HG02763 (cell line): ENCODE data around the gene USP24.
"Not testable (repeated sequence)": the region's sequence is repeated elsewhere in the genome, so short reads cannot be mapped to it uniquely, and the experiment has no call there.

Experiments
- ATAC-seq: cut with Tn5 transposase; IDR thresholded peaks from one replicate; pipeline ENCODE4 v1.9.1; 2021; ENCODE audit warnings: mild to moderate bottlenecking, moderate library complexity; ENCODE audit not compliant: unreplicated experiment

The USP24 gene

DNA sequence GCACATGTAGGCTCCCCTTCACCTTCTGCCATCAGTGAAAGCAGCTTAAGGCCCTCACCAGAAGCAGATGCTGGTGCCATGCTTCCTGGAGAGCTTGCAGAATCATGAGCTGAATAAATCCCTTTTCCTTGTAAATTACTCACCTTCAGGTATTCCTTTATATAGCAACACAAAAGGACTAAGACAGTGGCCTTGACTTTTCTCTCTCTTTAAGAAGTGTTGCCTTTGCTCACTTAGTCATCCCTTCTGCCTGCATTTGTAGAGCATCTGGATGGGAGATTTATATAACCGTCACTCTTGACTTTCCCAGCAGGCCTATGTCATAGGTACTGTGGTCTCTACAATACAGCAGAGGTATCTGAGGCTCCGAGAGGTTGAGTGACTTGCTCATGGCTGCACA is 172.2 kb downstream of the USP24 start:
- no peak for ATAC-seq

DNA sequence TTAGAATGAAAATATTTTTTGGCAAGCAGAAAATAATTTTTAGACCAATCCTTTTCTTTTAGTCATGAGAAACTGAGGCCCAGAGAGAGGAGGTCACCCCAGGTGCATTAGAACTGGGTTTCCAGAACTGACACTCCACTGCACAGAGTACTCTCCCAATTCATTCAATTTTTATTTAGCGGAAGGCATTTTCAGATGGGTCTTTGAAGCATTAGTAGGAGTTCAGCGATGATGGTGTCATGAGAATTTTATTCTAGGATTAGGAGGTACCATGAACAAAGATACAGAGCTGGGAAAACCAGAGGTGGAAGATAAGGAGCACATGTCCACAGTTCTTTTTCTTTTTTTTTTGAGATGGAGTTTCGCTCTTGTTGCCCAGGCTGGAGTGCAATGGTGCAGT is 173.6 kb downstream of the USP24 start:
- ATAC-seq, result no peak

DNA sequence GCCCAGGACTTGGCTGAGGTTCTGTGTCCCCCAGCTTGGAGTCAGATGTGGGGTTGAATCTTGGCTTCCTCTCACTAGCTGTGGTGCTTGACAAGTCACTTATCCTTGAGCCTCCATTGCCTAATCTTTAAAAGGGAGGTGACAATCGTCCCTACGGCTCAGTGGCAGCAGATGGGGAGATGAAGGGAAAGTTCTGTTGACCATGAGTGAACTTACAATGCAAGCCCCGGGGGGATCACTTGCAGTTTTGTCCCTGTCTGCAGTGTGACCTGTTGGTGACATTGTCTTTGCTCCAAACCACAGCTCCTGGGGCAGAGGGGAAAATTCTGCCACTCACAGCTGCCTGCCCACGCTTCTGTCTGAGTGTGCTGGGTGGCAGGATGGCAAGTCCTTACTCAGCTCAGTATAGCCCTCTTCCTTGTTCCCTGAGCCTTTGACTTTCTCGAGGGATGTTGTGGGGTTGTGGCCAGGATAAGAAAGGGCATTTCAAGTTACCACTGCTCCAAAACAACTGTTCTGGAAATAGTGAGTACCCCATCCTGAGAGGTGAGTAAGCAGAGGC is 174.2 kb downstream of the USP24 start:
- ATAC-seq, result no peak

DNA sequence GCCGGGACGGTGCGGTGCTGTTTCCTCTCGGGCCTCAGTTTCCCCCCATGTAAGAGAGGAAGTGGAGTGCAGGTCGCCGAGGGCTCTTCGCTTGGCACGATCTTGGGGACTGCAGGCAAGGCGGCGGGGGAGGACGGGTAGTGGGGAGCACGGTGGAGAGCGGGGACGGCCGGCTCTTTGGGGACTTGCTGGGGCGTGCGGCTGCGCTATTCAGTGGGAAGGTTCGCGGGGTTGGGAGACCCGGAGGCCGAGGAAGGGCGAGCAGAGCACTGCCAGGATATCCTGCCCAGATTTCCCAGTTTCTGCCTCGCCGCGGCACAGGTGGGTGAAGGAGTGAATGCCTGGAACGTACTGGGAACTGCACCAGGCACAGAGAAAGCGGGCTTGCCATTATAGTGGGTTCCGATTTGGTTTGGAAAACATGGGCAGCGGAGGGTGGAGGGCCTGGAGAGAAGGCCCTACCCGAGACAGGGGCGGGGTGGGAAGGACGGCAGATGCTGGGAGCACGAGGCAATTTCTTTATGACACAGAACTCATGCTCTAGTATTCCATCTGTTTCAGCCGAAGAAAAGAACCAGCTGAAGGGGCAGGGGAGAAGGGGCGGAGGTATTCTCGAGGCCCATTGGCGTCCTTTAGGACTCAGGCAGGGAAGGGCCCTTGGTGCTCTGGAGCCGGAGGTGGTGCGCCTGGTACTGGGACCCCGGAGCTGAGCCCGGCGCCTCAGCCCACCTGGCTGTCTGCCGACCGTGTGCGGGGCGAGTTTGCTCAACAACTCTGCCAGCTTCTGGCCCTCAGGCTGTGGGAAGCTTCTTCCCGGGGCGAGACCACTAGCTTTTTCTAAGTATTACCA is 174.9 kb downstream of the USP24 start:
- no peak for ATAC-seq

DNA sequence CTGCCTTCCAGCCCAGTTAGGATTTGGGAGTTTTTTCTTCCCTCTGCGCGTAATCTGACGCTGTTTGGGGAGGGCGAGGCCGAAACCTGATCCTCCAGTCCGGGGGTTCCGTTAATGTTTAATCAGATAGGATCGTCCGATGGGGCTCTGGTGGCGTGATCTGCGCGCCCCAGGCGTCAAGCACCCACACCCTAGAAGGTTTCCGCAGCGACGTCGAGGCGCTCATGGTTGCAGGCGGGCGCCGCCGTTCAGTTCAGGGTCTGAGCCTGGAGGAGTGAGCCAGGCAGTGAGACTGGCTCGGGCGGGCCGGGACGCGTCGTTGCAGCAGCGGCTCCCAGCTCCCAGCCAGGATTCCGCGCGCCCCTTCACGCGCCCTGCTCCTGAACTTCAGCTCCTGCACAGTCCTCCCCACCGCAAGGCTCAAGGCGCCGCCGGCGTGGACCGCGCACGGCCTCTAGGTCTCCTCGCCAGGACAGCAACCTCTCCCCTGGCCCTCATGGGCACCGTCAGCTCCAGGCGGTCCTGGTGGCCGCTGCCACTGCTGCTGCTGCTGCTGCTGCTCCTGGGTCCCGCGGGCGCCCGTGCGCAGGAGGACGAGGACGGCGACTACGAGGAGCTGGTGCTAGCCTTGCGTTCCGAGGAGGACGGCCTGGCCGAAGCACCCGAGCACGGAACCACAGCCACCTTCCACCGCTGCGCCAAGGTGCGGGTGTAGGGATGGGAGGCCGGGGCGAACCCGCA is 175.7 kb downstream of the USP24 start, which contains the start of gene PCSK9:
TSS of gene PCSK9 (plus strand) at position 207 of the 741 bp plus-strand sequence. CDS start at position 497, 290 bp downstream.
- no peak for ATAC-seq

DNA sequence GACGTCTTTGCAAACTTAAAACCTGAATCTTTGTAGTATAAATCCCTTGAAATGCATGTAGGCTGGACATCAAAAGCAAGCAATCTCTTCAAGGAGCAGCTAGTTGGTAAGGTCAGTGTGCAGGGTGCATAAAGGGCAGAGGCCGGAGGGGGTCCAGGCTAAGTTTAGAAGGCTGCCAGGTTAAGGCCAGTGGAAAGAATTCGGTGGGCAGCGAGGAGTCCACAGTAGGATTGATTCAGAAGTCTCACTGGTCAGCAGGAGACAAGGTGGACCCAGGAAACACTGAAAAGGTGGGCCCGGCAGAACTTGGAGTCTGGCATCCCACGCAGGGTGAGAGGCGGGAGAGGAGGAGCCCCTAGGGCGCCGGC is 176.2 kb downstream of the USP24 start:
- ATAC-seq, result no peak

DNA sequence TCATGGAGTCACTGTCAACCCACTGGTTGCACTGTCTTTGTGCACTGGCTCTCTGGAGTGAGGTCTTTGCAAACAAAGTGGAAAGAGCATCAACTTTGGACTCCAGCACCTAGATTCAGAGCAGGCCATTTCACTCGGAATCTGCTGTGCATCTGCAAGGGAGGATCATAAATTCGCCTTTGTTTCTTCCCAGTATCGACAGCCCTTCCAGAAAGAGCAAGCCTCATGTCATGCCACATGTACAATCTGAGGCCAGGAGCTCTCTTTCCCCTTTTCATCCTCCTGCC is 176.7 kb downstream of the USP24 start:
- ATAC-seq, result no peak

DNA sequence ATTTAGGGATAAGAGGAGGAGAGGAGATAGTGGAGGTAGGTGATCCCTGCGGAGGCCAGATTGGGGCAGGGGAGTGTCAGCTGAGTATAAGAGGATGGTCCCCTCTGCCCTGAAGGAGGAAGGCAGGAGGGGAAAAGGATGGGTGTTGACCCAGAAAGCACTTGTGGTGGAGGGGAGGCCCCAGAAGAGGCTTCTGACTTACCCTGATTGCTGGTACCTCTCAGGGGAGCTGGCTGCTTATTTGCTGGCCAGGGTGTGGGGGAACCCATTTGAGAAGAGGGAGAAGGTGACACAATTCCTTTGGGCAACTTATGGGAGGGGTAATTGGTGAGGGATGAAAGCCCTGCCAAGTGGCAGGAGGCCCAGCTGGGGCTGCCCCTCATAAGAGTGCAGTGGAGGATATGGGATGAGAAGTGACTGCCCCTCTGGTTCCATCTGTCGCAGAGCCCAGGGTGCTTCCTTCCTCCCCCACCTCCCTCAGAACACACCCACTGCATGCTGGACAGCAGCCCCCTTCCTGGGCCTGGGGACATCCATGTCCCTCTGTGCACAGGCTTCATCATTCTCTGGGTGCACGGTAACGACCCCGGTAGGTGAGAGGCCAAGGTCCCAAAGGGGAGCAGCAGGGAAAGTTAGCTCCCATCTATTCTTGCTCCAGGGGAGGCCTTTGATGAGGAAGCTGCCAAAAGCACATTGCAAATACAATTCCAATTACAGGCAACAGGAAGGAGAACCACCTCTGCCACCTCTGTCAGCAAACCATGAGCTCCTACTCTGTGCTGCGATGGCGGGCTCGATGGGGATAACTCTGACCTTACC is 177.2 kb downstream of the USP24 start:
- ATAC-seq, result no peak

DNA sequence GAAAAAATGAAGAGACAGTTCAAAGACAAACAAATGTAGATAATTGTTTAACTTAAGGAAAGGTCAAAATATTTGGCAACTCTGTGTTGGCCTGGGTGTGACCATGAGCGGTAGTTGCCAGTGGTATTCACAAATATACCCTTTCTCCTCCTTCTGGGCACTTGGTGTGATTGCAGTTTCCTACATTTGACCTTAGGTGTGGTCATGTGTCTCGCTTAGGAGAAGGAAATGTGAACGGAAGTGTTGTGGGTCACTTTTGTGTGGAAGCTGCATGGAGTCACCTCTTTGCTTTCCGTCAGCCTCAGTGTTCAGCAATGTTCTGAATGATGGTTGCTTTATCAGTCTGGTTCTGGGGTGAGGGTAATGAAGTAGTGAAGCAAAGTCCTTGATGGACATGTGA is 179.3 kb downstream of the USP24 start:
- no peak for ATAC-seq

DNA sequence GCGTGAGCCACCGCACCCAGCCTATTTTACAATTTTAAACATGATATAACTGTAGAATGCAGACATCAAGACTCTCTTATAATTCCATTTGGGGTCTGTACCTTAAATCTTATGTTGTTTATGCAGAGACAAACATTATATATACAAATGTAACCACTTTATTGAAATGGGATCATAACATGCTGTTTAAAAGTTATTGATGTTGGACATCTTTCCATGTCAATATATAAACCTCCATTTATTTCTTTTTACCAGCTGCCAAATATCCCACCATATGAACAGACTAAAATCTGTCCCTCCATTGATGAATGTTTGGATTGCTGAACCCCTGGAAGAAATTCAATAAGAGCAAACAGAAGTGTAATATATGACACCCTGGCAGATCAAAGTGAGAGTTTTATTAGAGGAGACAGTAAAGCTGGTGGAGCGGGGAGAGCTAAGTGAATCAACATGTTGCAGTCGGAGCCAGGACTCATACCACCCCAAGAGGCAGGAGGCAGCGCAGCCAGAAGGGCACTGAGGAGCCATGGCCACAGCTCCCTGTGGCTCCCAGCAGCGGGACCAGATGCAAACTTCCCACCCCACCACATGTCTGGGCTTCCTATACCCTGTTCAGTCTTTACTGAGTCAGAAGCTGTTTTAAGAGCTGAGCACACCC is 180.6 kb downstream of the USP24 start:
- no peak for ATAC-seq

DNA sequence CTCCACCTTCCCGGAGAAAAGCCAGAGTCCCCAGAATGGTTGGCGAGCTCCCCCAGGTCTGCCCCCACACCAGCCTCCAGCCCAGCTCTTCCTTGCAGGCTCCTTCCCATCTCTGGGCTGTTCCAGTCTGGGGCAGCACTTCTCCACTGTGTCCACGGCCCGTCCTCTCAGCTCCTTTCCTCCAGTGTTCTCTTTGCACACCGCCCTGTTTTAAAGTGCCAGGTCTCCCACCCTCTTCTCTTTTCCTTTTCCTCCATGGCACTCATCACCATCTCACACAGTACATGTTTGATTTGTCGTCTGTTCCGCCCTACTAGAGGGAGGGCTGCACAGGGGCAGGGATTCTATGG is 181.9 kb downstream of the USP24 start:
- ATAC-seq, result no peak

DNA sequence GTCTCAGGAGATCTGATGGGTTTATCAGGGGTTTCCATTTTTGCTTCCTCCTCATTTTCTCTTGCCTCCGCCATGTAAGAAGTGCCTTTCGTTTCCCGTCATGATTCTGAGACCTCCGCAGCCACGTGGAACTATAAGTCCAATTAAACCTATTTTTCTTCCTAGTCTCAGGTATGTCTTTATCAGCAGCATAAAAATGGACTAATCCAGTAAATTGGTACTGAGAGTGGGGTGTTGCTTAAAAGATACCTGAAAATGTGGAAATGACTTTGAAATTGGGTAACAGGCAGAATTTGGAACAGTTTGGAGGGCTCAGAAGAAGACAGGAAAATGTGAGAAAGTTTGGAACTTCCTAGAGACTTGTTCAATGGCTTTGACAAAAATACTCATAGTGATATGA is 184.1 kb downstream of the USP24 start:
- not testable (repeated sequence) for ATAC-seq

DNA sequence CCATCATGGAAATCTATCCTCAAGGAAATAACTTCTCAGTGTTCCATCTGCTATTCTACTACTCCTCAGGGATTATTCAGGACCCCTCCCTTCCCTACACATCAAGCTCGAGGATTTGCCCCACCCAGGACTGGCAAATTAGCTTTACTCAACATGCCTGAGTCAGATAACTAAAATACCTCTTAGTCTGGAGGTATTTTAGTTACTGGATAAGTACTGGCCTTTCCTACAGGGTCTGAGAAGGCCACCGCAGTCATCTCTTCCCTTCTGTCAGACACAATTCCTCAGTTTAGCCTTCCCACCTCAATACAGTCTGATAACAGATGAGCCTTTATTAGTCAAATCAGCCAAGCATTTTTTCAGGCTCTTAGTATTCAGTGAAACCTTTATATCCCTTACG is 188.5 kb downstream of the USP24 start:
- not testable (repeated sequence) for ATAC-seq

DNA sequence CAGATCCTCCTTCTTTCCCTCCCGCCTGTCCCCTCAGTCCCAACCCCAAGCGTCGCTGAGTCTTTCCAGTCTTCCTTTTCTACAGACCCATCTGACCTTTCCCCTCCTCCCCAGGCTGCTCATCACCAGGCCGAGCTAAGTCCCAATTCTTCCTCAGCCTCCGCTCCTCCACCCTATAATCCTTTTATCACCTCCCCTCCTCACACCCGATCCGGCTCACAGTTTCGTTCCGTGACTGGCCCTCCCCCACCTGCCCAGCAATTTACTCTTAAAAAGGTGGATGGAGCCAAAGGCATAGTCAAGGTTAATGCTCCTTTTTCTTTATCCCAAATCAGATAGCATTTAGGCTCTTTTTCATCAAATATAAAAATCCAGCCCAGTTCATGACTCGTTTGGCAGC is 191.0 kb downstream of the USP24 start:
- ATAC-seq, result not testable (repeated sequence)

DNA sequence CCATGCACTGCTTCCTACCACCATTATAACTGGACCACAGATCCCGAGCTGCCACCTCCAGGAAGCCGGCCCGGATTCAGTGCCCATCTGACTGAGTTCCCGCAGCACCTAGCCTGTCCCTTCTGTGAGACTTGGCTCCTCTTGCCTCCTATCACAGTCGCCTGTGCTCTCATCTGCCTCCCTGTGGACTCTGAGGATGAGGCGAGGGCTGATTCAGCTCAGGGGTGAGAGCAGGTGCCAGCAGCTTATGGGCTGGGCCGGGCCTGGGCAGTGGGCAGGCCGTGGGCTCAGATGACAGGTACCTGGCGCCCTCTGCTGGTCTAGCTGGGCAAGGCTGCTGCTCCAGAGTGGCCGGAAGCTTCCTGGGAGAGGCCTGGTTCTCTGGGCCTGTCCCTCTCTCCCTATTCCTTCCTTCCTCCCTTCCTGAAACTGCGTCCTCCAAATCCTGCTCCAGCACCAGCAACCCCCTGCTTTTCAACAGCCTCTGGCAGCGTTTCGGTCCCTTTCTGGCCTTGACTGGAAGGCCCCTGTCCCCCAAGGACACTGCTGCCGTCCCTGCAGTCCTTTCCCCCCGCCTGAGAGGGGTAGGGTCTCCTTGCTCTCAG is 193.1 kb downstream of the USP24 start:
- ATAC-seq, result no peak

DNA sequence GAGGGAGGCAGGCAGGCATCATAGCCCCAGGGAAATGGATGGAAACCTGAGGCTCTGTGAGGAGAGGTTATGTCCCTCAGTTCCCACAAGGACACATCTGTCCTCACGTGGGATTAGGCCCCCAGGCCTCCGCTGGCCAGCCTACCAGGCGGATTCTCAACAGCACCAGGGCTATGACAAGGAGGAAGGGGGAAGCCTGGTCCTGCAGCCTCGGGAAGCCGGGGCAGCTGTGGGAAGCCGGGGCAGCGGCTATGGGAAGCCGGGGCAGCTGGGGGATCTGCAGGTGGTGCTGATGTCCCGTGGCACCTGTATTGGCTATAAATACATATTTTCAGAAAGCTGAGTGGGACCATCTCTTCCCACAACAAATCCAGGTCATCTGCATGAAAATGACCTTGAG is 196.8 kb downstream of the USP24 start:
- no peak for ATAC-seq
